HG02973 (cell line): ENCODE measurements around the gene ARL13B.
A peak's percentile ranks its signal among the peaks of the same experiment; 100 is the strongest.
"Not testable (repeated sequence)": the region's sequence is repeated elsewhere in the genome, so short reads cannot be mapped to it uniquely, and the experiment has no call there.

ENCODE experiments used
- ATAC-seq: cut with Tn5 transposase; IDR thresholded peaks from one replicate; pipeline ENCODE4 v1.9.1; 2021; ENCODE audit warnings: moderate library complexity; ENCODE audit not compliant: unreplicated experiment

ARL13B gene

GRCh38 chr3:93992207-93992606 lies 12.3 kb downstream of the ARL13B start:
- ATAC-seq: no peak

GRCh38 chr3:93994056-93994455 lies 14.1 kb downstream of the ARL13B start:
- no peak for ATAC-seq

GRCh38 chr3:94001191-94001590 lies 21.2 kb downstream of the ARL13B start:
- ATAC-seq: no peak

GRCh38 chr3:94001827-94002495 lies 22.0 kb downstream of the ARL13B start:
- ATAC-seq: no peak

- peak; percentile 87 for ATAC-seq
Measured at GRCh38 chr3:94004301-94004910, 24.5 kb downstream of the ARL13B start.

- ATAC-seq: no peak
Measured at GRCh38 chr3:94008253-94008652, 28.3 kb downstream of the ARL13B start.

GRCh38 chr3:94009608-94010007 lies 29.7 kb downstream of the ARL13B start:
- ATAC-seq: no peak

- ATAC-seq: no peak
Measured at GRCh38 chr3:94011233-94011711, 31.3 kb downstream of the ARL13B start.

- no peak for ATAC-seq
Measured at GRCh38 chr3:94012185-94012584, 32.2 kb downstream of the ARL13B start.

GRCh38 chr3:94015025-94015424 lies 35.1 kb downstream of the ARL13B start:
- ATAC-seq: no peak

GRCh38 chr3:94019659-94020058 lies 39.7 kb downstream of the ARL13B start:
- no peak for ATAC-seq

- no peak for ATAC-seq
Measured at GRCh38 chr3:94020293-94020692, 40.3 kb downstream of the ARL13B start.

GRCh38 chr3:94024385-94024784 lies 44.4 kb downstream of the ARL13B start:
- ATAC-seq: no peak

- no peak for ATAC-seq
Measured at GRCh38 chr3:94026623-94027022, 46.7 kb downstream of the ARL13B start.

GRCh38 chr3:94028093-94028837 lies 48.3 kb downstream of the ARL13B start, which contains the start of gene STX19:
Gene STX19 (minus strand): TSS chr3:94028597. CDS start chr3:94015269, 13,328 bp downstream.
- ATAC-seq: no peak

- ATAC-seq: peak; percentile 84
Measured at GRCh38 chr3:94036909-94037507, 57.1 kb downstream of the ARL13B start.

GRCh38 chr3:94043285-94043684 lies 63.3 kb downstream of the ARL13B start:
- ATAC-seq: no peak

GRCh38 chr3:94044100-94044936 lies 64.4 kb downstream of the ARL13B start:
- not testable (repeated sequence) for ATAC-seq

GRCh38 chr3:94046533-94046932 lies 66.6 kb downstream of the ARL13B start:
- no peak for ATAC-seq

- no peak for ATAC-seq
Measured at GRCh38 chr3:94049267-94049666, 69.3 kb downstream of the ARL13B start.
